UCSD-AML1 (cell line): ENCODE measurements around the gene RPL32.
"Not testable (repeated sequence)": the region's sequence is repeated elsewhere in the genome, so short reads cannot be mapped to it uniquely, and the experiment has no call there.

ENCODE experiments used
- DNase-seq: peaks from one replicate; lab custom pipeline; 2025; ENCODE audit not compliant: unreplicated experiment; lab: John Stamatoyannopoulos, UW

The RPL32 gene

DNA sequence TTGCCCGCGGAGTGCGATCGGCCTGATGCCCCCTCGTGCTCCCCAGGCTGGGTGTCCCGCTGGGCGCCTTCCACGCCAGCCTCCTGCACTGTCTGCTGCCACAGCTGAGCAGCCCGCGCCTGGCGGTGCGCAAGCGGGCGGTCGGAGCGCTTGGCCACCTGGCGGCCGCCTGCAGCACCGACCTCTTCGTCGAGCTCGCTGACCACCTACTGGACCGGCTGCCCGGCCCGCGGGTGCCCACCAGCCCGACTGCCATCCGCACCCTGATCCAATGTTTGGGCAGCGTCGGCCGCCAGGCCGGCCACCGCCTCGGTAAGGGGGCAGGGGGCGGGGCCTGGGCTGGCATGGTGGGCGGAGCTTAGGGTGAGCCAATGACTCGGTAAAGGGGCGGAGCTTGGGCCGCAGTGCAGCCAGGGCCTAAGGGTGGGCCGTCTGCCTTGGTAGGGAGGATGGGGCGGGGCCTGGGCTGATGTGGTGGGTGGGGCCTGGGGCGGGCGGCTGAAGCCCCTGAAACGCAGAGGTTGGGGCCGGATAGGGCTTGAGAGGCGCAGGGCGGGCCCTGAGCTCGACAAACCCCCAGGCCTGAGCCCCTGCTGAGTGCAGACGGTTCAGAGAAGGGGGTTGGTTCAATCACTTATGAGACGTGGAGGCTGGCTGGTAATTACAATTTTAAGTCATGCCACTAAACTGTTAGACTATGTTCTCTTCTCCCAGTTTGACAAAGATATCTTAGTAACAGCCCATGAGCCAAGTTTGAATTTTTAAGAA, 31.2 kb downstream of the RPL32 start:
- DNase-seq = no peak

- no peak for DNase-seq
Measured at GRCh38 chr3:12809435-12809834, 31.9 kb downstream of the RPL32 start.

GRCh38 chr3:12809001-12809400, 32.4 kb downstream of the RPL32 start:
- DNase-seq = no peak

DNA sequence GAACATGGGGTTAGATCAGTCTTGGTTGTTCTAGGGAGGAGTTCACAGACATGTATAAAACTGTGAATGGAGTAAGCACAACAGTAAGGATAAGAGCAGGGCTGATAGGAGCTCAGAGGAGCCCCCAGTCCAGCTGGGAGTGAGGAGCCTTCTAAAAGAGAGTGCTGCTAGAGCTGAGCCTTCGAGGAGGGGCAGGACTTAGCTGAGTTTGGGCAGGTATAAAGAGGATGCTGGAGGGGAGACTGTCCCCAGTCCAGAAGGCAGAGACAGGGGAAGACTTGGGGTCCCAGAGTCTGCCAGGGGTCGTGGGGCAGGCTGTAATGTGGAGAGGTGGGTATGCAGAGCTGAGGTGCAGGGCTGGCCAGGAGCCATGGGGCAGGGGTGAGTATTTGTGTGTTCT, 32.8 kb downstream of the RPL32 start:
- DNase-seq = no peak

- no peak for DNase-seq
Measured at GRCh38 chr3:12807601-12808359, 33.6 kb downstream of the RPL32 start.

DNA sequence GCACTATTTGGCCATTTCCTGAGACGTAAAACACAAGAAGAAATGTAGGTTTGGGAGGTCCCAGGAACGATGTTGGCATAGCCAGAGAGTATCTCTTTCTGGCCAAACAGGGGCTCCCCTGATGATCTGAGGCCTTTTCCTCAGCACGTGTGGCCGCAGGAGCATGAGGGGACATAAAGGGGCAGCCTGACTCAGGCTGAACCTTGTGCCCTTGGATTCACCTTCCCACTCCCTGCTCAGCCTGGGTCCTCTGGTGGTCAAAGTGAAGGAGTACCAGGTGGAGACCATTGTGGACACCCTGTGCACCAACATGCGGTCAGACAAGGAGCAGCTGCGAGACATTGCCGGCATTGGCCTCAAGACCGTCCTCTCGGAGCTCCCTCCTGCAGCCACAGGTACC, 34.3 kb downstream of the RPL32 start:
- DNase-seq = no peak

DNA sequence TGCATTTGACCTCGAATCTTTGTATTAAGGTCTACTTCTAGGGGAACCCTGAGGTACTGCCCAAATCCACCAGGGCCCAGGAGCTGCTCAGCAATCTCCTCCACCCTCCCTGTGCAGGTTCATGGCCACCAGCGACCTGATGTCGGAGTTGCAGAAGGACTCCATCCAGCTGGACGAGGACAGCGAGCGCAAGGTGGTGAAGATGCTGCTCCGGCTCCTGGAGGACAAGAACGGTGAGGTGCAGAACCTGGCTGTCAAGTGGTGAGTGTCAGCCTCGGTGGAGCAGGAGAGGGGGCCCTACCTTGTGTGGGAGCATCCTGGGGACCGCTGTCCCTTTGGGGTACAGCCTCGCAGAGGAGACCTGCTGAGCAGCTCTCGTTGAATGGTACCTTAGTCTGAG, 38.0 kb downstream of the RPL32 start:
- no peak for DNase-seq

DNA sequence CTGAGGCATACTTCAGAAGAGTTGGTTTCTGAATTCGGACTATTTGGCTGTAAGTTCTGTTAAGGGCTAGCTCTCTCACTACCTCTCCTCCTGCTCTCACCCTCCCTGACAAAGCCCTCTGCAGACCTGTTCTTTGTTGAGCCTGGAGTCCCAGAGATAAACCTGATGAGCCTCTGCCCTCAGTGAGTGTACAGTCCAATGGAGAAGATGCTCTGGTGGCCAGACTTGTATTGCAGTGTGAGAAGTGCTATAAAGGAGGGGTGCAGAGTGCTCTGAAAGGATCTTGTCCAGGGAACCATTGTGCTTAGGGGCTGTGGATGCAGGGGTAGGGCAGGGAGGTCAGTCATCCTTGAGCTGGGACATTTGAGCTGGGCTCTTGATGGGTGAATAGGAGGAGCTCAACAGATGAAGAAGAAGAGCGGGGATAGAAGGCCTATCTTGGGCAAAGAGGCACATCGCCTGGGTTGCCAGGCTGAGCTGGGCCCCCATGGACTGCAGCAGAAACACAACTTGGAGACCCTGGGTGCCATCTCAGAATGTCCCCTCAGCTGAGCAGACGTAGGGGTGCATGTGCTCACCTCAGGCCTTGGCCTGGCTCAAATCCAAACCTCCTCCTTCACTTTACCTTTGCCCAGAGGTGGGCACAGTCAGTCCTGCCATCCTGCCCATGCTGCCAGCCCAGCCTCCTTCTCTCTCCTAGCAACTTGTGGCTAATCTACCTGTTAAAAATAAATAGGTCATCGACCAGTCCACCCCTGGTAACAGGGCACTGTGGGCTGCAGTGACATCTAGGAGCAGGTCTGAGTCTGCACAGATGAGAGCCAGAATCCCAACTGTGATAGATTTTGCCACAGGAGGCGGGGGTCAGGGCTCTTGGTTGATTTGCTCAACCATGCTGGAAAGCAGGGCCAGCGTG, 41.6 kb downstream of the RPL32 start:
- no peak for DNase-seq

DNA sequence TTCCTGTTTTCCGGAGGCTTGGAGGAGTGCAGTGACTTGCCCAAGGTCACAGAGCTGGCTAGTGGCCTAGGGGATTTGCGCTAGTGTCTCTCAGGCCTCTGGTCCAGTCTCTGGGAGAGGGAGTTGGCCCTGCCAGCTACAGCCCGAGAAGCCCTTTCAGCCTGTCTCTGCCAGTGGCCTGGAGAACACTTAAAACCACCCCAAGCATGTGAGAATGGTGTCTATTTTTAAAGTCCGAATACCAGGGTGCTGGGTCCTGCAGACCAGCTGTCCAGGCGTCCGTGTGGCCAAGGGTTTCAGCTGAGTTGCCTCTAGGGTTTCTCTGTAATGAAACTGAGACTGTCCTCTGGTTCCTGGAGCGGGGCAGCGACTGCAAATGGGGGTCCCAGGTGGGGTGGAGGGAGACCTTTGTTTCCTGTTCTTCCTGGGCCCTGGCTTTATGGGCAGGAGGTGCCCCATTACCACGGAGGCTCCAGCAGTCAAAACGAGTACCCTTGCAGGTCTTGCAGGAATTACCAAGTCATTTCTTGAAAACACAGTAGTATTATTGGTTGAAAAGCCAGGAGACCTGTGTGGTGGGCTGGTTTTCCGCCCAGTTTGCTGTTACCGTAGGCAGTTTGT, 42.7 kb downstream of the RPL32 start:
- DNase-seq = no peak

- DNase-seq = no peak
Measured at GRCh38 chr3:12797892-12798558, 43.3 kb downstream of the RPL32 start.

DNA sequence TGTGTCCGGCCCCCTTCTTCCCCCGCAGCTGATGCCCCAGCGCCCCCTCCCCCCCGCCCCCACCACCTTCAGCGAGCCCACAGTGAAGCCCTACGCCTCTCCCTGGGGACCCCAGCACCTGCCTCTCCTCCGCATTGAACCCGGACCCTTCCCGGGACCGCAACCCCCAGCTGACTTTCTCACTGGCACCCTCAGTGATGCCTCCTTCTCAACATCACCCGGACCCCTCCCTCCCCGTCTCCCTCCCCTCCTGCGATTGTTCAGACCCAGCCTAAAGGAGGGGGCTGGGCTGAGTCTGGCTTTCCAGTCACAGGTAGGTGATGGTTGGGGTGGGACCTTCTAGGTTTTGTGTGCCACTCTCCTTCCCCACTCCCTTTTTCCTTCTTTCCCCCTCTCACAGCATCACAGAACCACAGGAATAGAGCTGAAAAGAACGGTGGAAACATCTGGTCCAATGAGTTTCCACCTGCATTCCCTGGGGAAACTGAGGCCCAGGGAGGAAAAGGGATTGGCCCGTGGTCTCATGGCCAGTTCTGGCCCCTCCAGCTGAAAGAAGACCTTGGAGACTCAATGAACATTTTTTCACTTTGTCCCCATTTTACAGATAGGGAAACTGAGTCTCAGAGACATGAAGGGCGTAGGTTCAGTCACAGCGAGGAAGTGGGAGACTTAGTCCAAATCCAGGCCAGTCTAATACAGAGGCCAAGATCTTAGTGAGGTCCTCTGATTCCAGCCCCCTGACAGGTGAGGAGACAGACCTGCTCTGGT, 44.1 kb downstream of the RPL32 start:
- DNase-seq = no peak

DNA sequence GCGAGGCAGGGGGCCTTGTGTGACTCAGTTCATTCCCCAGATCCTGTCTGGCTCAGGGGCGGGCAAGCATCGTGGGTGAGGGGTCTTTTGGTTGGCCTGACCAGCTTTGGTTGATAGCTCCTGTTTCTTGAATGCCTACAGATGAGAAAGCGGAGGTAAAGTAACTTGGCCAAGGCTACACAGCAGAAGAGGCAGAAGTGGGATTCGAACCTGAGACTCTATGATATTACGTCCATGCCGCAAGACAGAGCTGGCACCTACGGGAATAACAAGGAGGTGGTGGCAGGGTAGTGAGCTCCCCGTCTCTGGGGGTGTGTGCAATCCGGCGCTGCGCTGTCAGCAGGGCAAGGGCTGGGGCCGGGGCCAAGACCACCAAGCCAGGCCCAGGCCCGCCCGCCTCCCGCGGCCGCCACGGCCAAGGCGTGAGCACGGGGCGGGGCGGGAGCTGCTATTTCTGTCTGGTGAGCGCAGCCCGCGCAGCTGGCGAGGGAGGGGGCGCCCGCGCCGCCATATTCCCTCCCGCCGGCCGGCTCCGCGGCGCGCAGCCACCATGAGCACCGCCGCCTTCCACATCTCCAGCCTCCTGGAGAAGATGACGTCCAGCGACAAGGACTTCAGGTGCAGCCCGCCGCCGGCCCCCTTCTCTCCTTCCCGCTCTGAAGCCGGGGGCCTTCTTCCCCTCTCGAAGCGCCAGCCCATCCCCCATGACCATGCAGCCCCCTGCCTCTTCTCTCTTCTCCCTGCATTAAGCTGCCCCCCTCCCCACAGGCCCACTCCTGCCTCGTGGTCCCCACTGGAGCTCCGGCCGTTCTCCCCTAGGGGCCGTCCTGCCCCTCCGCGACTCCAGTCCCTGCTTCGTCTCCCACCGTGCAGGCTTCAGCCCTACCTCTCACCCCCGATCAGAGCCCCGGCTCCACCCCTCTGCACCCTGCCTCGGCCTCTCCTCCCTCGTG, 44.9 kb downstream of the RPL32 start, which contains the start of gene CAND2:
CAND2 (plus strand) TSS at position 510 of the 953 bp plus-strand sequence; CDS start at position 551, 41 bp downstream.
- no peak for DNase-seq

GRCh38 chr3:12793701-12794100, 47.7 kb downstream of the RPL32 start:
- no peak for DNase-seq

GRCh38 chr3:12791430-12791829, 49.9 kb downstream of the RPL32 start:
- DNase-seq = no peak

GRCh38 chr3:12787967-12788690, 53.2 kb downstream of the RPL32 start:
- not testable (repeated sequence) for DNase-seq

DNA sequence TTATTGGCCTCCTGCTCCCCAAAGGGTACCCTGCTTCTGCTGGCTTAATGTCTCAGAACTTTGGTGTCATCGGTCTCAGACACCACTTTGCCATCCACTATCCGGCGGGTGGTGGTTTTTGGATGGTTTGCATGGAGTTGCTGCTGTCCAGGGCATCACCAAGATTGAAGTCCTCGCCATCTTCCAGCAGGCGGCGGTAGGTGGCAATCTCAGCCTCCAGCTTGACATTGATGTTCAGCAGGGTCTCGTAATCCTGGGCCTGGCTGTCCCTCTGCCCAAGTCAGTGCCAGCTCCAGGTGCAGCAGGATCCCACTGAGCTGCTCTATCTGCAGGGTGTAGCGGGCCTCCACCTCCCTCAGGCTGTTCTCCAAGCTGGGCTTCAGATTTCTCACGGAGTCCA, 54.0 kb downstream of the RPL32 start:
- peak; percentile 45 for DNase-seq

DNA sequence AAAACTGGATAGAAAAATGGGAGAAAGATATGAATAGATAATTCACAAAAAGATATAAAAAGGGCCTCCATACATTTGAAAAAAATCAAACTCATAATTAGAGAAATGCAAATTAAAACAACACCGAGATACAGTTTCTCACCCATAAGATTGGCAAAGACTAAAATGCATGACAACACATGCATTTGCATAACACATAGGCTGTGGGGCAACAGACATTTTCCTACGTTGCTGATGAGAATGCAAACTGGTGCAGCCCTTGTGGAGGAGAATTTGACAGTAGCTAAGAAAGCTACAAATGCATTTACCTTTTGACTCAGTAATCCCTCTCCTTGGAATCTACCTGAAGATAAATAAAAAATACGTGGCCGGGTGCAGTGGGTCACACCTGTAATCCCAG, 56.3 kb downstream of the RPL32 start:
- no peak for DNase-seq
